ENCODE data around the gene ENAH. TPM values are rescaled to one million over a fixed set of nuclear protein-coding genes. Genes with fewer than 3 reads are reported as not detected.

ENAH gene
- polyA plus RNA-seq, 1 donor, result 148 TPM

- DNase-seq, result no peak
Measured at GRCh38 chr1:225602590-225603206, 50.2 kb downstream of the ENAH start.

GRCh38 chr1:225601902-225602589 is 50.9 kb downstream of the ENAH start:
- no peak for DNase-seq

DNA sequence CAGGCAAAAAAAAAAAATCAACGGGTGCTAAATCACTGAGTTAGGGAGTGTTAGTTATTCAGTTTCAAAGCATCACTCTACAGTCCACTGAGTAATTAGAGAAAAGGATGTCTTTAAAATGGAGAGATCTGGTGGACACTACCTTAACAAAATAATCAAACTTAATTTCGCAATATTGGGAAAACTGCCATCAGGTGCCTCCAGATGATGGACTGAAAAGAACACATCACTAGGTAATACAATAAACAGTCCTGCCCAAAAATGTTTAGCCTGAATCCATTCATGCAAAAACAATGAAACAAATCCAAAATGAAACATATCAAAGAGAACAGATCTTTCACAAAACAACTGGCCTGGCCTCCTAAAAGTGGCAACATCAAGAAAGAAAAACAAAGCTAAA is 54.1 kb downstream of the ENAH start:
- no peak for DNase-seq

- DNase-seq, result no peak
Measured at GRCh38 chr1:225597926-225598575, 54.9 kb downstream of the ENAH start.

DNA sequence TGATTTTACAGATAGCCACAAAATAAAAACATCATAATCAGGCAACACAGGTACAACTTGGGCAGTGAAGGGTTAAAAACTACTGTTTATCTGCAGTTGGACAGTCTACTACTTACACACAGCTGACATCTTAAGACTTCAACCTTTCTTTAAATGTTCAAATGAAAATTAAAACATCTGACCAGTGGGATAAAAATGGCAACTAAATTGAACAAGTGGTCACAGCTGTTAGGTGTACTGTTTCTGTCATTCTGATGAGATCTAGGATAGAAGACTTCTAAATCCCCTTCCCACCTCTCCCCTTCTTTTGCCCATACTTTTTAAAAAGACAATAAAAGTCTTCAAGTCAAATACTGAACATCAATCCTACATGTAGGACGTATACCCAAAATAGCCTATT is 56.2 kb downstream of the ENAH start:
- no peak for DNase-seq

DNA sequence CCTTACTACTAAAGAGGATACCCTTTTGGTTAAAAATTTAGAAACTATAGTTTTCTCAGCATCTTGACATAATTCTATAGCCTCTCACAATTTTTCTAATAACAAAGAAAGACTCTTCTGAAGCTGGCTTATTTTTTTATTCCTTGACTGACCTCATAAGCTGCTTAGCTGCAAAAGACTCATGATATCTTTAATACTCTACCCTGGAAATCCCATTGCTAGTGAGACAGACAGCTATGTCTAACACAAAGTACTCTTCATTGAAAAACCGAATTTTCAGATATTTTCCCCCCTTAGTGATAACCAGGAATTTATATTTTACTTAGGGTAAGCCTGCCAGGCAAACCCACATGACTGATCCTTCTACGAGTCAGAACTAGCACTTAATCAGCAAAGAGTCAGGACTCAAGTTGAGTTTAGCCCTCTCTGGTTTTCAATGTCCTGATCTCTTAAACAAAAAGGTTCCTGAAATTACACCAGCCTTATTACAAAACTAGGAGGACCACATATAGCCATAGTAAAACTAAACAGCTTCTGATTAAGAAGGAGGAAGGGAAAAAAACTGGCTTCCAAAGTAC is 56.9 kb downstream of the ENAH start:
- DNase-seq, result no peak

GRCh38 chr1:225595452-225595851 is 57.5 kb downstream of the ENAH start:
- DNase-seq, result no peak

GRCh38 chr1:225593414-225593813 is 59.5 kb downstream of the ENAH start:
- DNase-seq, result no peak

- peak; percentile 44 for DNase-seq
Measured at GRCh38 chr1:225592362-225593025, 60.4 kb downstream of the ENAH start.

GRCh38 chr1:225587310-225587709 is 65.6 kb downstream of the ENAH start:
- no peak for DNase-seq

DNA sequence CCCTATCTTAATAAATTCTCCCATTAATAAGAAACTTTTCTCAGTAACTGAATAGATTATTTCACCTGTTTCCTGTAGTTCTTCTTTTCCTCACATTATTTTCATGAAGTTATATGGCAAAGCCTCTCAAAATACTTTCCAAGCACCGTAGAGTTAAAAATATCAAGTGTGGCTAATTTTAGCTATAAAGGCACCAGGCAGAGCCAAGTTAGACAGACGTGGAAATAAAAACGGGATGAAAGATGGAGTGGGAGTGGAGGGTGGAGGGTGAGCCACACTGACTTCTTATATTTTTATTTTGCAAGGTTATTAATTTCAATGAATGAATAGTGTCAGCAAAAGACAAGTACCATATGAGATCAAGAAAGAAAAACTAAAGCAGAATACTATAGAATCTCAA is 71.7 kb downstream of the ENAH start:
- no peak for DNase-seq

DNA sequence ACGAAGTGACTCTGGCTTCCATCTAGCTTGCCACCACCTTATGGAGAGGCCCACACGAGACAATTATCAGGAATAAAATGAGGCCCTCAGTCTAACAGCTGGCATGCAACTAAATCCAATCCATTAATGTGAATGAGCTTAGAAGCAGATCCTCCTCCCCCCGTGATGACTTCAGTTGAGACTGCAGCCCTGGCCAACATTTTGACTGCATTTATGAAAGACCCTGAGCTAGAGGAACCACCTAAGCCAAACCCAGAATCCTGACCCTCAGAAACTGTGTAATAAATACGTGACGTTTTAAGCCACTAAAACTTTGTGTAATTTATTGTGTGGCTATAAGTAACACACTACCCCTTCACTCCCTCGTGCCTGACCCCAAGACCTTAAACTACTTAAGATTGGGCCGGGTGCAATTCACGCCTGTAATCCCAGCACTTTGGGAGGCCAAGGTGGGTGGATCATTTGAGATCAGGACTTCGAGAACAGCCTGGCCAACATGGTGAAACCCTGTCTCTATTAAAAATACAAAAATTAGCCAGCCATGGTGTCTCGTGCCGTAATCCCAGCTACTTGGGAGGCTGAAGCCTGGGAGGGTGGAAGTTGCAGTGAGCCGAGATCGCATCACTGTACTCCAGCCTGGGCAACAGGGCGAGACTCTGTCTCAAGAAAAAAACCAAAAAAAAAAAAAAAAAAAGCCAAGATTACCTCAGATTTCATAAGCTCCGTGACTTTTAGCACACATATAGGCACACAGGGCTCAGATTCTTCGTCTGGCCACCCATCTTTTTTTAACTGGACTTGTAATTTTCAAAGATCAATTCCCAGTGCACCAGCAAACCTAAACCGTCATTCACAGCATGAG is 72.5 kb downstream of the ENAH start:
- DNase-seq, result no peak

GRCh38 chr1:225578251-225578977 is 74.5 kb downstream of the ENAH start:
- DNase-seq, result no peak

DNA sequence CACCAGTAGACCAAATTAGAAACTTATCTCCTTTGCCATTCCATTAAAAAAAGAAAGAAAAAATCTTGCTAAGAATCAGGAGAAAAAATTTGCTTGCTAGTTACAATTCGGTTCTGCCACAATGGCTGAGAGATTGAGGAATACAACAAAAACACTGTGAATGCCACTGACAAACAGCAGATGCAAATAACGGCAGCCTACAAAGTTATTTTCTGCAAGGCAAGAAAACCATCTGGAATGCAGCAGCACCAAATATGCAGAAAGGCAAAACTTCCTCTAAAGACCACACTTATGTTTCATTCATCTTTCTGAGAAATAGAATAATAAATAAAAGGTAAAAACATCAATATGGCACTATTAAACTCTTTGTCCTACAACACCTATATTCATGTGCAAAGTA is 75.7 kb downstream of the ENAH start:
- DNase-seq, result no peak

- no peak for DNase-seq
Measured at GRCh38 chr1:225573216-225573615, 79.7 kb downstream of the ENAH start.

GRCh38 chr1:225572422-225572821 is 80.5 kb downstream of the ENAH start:
- no peak for DNase-seq

- DNase-seq, result no peak
Measured at GRCh38 chr1:225567789-225568188, 85.1 kb downstream of the ENAH start.

DNA sequence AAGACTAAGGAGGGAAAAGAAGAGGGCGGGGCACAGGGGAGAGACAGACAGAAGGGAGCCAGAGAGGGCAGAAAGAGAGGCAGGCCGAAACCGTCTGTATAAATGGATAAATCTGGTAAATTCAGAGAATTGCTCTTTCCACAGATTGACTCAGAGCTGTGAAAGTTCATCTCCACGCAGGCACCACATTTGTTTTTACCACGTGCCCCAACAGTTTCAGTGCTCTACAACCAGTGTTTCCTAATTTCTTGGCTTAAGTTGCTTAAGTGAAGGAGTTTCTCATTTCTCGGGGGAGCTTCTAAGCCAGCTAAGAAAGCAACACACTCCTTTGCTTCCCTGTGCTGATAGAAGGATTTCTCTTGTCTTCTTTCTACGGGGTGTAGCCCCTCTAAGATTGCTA is 87.1 kb downstream of the ENAH start:
- DNase-seq, result peak; percentile 32

DNA sequence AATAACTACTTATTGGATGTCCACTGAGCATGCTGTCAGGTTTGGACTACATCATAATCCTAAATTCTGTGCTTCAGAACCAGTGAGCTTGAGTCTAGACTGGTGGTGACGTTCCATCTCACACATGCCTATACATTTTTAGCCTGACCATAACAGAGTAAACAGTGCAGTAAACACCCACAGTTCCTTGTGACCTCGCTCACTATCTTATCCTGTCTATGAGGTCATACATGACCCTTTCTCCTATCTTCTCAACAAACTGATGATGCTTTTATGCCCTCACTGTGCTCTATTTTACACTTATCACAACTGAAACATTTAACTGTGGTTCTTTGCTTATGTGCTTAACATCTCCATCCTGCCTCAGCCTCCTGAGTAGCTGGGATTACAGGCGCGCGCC is 91.2 kb downstream of the ENAH start:
- no peak for DNase-seq

DNA sequence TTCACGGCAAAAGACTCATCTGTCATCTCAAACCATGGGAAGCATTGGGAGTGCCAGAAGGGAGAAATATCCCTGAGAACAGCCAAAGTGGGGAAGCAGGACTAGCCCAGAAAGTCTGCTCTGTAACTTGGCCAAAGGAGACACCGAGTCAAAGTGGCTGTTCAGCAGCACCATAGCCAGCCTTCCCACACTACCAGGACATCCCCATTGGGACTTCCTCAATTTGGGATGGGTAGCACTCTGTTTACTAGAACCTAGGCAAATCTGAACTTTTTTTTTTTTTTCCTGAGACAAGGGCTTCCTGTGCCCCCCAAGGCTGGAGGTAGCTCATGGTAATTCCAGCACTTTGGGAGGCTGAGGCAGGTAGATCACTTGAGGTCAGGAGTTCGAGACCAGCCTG is 93.0 kb downstream of the ENAH start:
- DNase-seq, result no peak

GRCh38 chr1:225559326-225559725 is 93.6 kb downstream of the ENAH start:
- no peak for DNase-seq
